Thyroid gland (tissue), 4 donors: Measurements from ENCODE around the gene PROK2. TPM values are rescaled to one million over a fixed set of nuclear protein-coding genes. Genes with fewer than 3 reads are reported as not detected.

ENCODE experiments used
- DNase-seq, 2 donors: peaks; one replicate each; pipeline ENCODE4 v3.0.0-alpha.2; 2019
- H3K27ac ChIP-seq, 3 donors: fragments of 200-600 bp; sonication (generic); 1 replicate in 2 of 3; 2 replicates in 1 of 3; pipeline ENCODE4 v1.5.1; 2016 to 2019; ENCODE audit warnings: mild to moderate bottlenecking in 1 of 3, moderate library complexity in 1 of 3
- H3K27me3 ChIP-seq: fragments of 200-600 bp; sonication (generic); one replicate; pipeline ENCODE4 v1.5.1; 2019
- H3K36me3 ChIP-seq, 2 donors: fragments of 200-600 bp; sonication (generic); one replicate each; pipeline ENCODE4 v1.5.1; 2016 to 2019
- H3K4me1 ChIP-seq, 2 donors: fragments of 200-600 bp; sonication (generic); one replicate each; pipeline ENCODE4 v1.5.1; 2017 to 2019
- H3K4me3 ChIP-seq, 3 donors: fragments of 200-600 bp; sonication (generic); replicated peaks in 1 of 3; 1 replicate in 2 of 3; 2 replicates in 1 of 3; pipeline ENCODE4 v1.5.1; 2016; ENCODE audit warnings: mild to moderate bottlenecking in 1 of 3
- H3K9me3 ChIP-seq: fragments of 200-600 bp; sonication (generic); one replicate; pipeline ENCODE4 v1.5.1; 2017
- POLR2A ChIP-seq, 2 donors: fragments of 450-650 bp; IDR thresholded peaks; one replicate each; pipeline ENCODE4 v1.6.1; 2017; ENCODE audit warnings: antibody characterized with exemption in 2 of 2, mild to moderate bottlenecking in 2 of 2, moderate library complexity in 1 of 2
- WGBS, 2 donors: methylation state at CpG; one replicate each; pipeline ENCODE4 v1.1.5; 2017; 5-methylcytosine and 5-hydroxymethylcytosine counted together
- intact Hi-C: fragments of 100-400 bp; cut with DNase I; formaldehyde crosslinking; loops from one replicate; pipeline ENCODE4 v1.15.1; 2023
- total RNA-seq, 4 donors: library from RNA; depleted of rRNA; stranded (reverse); fragments of >200 nt; gene quantifications; one replicate each; pipeline ENCODE4 v1.2.3, GENCODE V29; 2016
- TF ChIP-seq, protein P1 (sequence below), 6 experiments: fragments of 200-600 bp in 3 of 6; fragments of 450-650 bp in 3 of 6; sonication (generic) in 3 of 6; IDR thresholded peaks; one replicate each; pipeline ENCODE4 v1.5.1; 2016 to 2019; ENCODE audit warnings: antibody characterized with exemption in 6 of 6, mild to moderate bottlenecking in 2 of 6, inconsistent platforms in 1 of 6, moderate library complexity in 1 of 6

PROK2 gene
- total RNA-seq, 4 donors from 2014 or later, result not detected

DNA sequence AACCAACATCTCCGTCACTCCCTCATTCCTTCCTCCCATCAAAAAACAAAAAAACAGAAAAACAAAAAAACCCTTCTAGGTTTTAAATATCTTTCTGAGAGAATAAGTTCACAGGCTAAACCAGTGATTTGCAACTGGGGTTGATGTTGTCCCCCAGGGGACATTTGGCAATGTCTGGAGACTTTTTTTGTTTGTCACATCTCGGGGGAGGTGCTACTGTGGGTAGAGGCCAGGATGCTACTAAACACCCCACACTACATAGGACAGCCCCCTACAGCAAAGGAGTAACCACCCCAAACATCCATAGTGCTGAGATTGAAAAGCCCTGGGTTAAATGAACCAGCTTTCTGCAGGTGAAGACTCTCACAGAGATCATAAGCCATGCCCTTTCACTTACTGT is 17.0 kb upstream of the PROK2 start:
- H3K27ac ChIP-seq, result no peak overlapping the region
- no peak for DNase-seq
- H3K36me3 ChIP-seq, result no peaks in the 10 kb centered on the region
- no peak overlapping the region for H3K4me3 ChIP-seq
- 88 to 90% methylated on average over 2 of the region's 2 CpGs for WGBS, 2 donors
- intact Hi-C loops, result no loop called here
- H3K4me1 ChIP-seq, result no peaks in the 10 kb centered on the region
- H3K9me3 ChIP-seq, result no peaks in the 10 kb centered on the region
- TF ChIP-seq, protein P1, sequence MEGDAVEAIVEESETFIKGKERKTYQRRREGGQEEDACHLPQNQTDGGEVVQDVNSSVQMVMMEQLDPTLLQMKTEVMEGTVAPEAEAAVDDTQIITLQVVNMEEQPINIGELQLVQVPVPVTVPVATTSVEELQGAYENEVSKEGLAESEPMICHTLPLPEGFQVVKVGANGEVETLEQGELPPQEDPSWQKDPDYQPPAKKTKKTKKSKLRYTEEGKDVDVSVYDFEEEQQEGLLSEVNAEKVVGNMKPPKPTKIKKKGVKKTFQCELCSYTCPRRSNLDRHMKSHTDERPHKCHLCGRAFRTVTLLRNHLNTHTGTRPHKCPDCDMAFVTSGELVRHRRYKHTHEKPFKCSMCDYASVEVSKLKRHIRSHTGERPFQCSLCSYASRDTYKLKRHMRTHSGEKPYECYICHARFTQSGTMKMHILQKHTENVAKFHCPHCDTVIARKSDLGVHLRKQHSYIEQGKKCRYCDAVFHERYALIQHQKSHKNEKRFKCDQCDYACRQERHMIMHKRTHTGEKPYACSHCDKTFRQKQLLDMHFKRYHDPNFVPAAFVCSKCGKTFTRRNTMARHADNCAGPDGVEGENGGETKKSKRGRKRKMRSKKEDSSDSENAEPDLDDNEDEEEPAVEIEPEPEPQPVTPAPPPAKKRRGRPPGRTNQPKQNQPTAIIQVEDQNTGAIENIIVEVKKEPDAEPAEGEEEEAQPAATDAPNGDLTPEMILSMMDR (IDR thresholded peaks at IDR 0.05), result no peak
- TF ChIP-seq POLR2A (IDR thresholded peaks at IDR 0.05), result no peak
- H3K27me3 ChIP-seq, result no peaks in the 10 kb centered on the region

DNA sequence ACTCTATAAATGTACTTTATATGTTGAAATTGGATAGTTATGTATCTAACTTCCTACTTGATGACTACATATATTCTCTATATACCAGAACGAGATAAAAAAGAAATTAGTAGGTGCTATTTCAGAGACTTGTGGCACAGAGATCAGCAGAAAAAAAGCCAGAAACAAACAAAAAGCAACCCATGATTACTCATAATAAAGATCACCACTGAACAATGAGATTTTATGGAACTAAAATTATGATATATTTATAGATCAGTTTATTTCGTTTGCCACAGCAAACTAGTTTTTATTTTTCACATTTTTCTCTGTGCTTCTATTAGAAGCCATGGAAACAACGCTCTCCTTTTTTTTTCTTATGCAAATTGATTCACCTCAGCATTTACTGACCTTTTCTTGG is 15.1 kb upstream of the PROK2 start:
- Histone ChIP-seq H3K9me3 (no peaks in the 10 kb centered on the region), H3K4me1 (no peaks in the 10 kb centered on the region), H3K27me3 (no peaks in the 10 kb centered on the region), H3K27ac (no peak overlapping the region), H3K36me3 (no peaks in the 10 kb centered on the region), H3K4me3 (no peak overlapping the region)
- DNase-seq, result no peak
- TF ChIP-seq, protein P1 (IDR thresholded peaks at IDR 0.05), result no peak
- TF ChIP-seq POLR2A (IDR thresholded peaks at IDR 0.05), result no peak
- intact Hi-C loops, result no loop called here
- WGBS, 2 donors, result 60 to 67% methylated on average over 3 of the region's 3 CpGs

DNA sequence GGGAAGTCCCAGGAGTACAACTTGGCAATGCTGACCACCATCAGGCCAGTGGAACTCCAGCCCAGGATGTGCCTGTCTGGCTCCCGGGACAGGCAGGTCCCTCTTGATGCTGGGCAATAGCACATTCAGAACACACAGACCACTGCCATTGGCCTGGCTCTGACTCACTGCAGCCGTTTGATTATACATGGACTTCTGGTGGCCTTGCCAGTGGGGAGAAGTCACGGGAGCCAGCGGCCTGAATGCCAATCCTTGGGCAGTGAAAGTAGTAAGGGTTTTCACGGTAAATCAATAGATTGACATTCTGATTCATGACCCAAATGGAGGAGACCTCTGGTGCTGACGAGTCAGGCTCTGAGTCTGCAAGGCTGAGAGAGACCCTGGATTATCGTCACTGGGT is 12.5 kb upstream of the PROK2 start:
- H3K36me3 ChIP-seq, result no peaks in the 10 kb centered on the region
- no peaks in the 10 kb centered on the region for H3K27me3 ChIP-seq
- no peaks in the 10 kb centered on the region for H3K4me1 ChIP-seq
- H3K27ac ChIP-seq, result no peak overlapping the region
- DNase-seq, result no peak
- no peak overlapping the region for H3K4me3 ChIP-seq
- TF ChIP-seq, protein P1 (IDR thresholded peaks at IDR 0.05), result no peak
- no peak for TF ChIP-seq POLR2A (IDR thresholded peaks at IDR 0.05)
- intact Hi-C loops, result no loop called here
- 88 to 90% methylated on average over 7 of the region's 7 CpGs for WGBS, 2 donors
- no peaks in the 10 kb centered on the region for H3K9me3 ChIP-seq

DNA sequence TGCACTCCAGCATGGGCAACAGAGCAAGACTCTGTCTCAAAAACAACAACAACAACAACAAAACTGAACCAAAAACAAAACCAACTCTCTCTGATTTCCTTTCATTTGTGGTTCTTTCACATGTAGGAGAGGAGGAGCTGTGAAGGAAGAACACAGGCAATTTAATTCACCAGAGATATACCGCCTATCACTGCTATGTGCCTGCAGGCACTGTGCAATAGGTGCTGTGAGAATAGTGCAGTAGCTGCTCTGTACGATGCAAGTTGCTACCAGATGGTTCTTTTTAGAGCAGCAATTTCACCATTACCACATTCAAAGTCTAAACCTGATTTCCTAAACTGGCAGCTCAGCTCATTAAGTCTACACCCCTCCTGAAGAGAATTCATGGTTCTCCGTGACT is 11.3 kb upstream of the PROK2 start:
- intact Hi-C loops, result no loop called here
- no peaks in the 10 kb centered on the region for H3K36me3 ChIP-seq

DNA sequence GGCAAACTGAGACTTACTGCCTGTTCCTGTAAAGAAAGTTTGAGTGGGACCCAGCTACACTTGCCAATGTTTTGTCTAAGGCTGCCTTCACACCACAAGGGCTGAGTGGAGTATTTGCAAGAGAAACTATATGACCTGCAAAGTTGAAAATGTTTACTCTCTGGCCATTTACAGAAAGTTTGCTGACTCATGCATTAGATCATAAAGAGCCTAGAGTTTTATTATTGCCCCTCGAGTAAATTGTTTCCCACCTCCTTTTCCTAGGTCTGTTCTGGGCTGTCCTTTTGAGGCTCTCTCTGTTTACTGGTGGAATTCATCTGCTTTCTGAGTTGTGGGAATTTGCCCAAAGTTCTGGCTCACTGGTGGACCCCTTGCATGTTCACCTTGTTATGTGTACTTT is 6.7 kb upstream of the PROK2 start:
- TF ChIP-seq, protein P1 (IDR thresholded peaks at IDR 0.05), result no peak
- no peak for TF ChIP-seq POLR2A (IDR thresholded peaks at IDR 0.05)
- no peaks in the 10 kb centered on the region for H3K36me3 ChIP-seq
- H3K9me3 ChIP-seq, result no peaks in the 10 kb centered on the region
- WGBS, 2 donors, result 83 to 87% methylated on average over 1 of the region's 1 CpG
- intact Hi-C loops, result no loop called here
- no peaks in the 10 kb centered on the region for H3K27me3 ChIP-seq
- H3K4me1 ChIP-seq, result no peaks in the 10 kb centered on the region
- H3K4me3 ChIP-seq, result no peak overlapping the region
- H3K27ac ChIP-seq, result no peak overlapping the region
- no peak for DNase-seq

More for the DNA sequence above, 11.3 kb upstream of the PROK2 start:
- H3K9me3 ChIP-seq, result no peaks in the 10 kb centered on the region
- H3K4me3 ChIP-seq, result no peak overlapping the region
- no peak for TF ChIP-seq POLR2A (IDR thresholded peaks at IDR 0.05)
- TF ChIP-seq, protein P1 (IDR thresholded peaks at IDR 0.05), result no peak
- H3K27ac ChIP-seq, result no peak overlapping the region
- no peak for DNase-seq
- WGBS, 2 donors, result 88 to 97% methylated on average over 3 of the region's 3 CpGs
- H3K4me1 ChIP-seq, result no peaks in the 10 kb centered on the region
- H3K27me3 ChIP-seq, result no peaks in the 10 kb centered on the region
